Activated gamma-delta T cell treated with anti-CD3 and anti-CD28 coated beads, Interleukin-2, amount 50 U/mL, for 16 hours (primary cell): ENCODE measurements around the gene LUZP2.
"Not testable (repeated sequence)": the region's sequence is repeated elsewhere in the genome, so short reads cannot be mapped to it uniquely, and the experiment has no call there.

Source experiments
- DNase-seq: peaks from one replicate; pipeline ENCODE4 v3.0.0-alpha.2; 2020; ENCODE audit warnings: low read depth

Gene LUZP2

DNA sequence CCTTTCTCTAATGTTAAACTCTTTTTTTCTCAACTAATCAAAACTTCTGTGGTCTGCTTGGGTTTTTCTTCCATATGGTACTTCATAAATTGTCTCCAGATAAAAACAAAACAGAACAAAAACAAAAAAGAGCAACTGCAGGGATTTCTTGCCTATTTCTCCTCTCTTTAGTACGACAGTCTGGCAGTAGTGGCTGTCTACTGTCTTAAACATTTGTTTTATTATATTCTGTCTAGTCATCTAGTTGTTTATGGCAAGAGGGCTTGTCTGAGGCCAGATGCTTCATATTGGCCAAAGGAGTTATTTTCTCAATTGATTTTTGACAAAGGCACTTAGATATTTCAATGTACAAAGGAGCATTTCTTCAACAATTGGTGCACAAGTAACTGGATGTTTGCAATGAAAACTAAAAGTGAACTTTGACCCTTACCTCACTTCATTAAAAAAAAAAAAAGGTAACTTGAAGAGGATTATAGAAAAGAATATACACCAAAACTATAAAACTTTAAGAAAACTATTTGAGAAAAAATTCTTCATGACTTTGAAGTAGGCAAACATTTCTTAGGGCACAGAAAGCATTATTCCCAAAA is 404.2 kb downstream of the LUZP2 start:
- DNase-seq, result no peak

DNA sequence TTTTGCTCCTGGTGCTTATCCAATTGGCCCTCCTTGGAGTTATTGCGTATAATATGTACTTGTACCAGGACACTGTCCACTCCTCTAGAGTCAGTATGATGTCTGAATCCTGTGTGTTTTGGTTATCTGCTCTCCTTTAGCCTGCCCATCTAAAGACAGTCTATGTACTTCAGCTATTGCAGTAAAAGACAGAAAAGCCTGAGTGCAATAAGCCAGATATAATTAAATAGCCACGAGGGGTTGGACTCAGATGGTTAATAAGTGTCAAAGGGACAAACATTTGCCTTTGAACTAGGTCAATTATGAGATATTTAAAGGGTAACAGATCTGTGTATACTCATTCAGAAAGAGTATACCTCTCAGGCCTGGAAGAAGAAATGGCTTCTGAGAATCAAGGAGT is 406.7 kb downstream of the LUZP2 start:
- DNase-seq, result no peak

DNA sequence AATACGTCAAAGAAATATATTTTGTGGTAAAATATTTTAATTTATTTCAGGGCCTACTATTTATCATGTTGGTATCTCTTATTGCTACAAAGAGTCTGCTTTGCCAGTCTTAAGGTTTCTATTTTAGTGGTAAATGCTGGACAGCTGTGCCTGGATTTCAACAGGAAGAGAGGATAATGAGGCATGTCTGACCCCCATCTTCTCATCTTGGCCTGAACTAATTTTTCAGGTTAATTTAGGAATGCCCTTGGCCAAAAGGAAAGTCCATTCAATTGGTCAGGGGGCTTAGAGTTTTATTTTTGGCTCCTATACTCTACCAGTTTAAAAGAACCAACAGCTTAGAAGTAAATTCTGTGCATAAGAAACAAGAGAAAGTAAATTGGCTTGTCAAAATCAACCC is 428.2 kb downstream of the LUZP2 start:
- no peak for DNase-seq

DNA sequence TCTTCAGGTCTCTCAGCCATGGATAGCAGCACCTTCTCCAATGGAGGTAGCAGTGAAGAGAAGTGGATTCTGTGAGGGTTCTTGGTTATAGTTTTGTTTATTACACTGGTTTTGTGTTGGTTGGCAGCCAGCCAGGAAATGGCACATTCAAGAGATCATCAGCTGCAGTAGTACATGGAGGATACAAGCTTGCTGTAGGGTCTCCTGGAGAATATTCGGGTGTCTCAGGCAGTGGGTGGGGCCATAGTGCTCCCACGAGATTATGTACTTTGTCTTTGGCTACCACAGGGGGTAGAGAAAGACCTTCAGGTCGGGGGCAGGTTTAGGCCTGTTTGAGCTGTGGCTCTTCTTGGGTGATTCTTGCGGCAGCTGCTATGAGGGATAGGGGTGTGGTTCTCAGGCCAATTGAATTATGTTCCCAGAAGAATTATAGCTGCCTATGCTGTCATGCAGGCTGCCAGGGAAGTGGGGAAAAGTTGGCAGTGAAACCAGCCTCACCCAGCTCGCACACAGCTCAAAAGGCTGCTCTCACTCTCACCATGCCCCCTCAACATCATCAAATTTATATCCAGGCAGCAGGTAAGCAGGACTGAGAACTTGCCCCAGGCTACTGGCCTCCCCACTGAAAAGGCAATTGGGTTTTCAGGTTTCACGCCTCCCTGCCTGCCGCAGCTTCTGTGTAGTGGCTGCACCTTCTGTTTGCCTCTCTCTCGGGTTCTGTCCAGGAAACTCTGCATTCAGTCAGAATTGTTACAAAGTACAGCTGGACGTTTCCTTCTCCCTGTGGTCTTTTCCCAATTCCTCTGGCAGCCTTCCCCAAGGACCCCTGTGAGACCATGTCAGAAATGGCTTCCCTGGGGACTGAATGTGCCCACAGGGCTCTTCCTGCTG is 435.5 kb downstream of the LUZP2 start:
- no peak for DNase-seq

DNA sequence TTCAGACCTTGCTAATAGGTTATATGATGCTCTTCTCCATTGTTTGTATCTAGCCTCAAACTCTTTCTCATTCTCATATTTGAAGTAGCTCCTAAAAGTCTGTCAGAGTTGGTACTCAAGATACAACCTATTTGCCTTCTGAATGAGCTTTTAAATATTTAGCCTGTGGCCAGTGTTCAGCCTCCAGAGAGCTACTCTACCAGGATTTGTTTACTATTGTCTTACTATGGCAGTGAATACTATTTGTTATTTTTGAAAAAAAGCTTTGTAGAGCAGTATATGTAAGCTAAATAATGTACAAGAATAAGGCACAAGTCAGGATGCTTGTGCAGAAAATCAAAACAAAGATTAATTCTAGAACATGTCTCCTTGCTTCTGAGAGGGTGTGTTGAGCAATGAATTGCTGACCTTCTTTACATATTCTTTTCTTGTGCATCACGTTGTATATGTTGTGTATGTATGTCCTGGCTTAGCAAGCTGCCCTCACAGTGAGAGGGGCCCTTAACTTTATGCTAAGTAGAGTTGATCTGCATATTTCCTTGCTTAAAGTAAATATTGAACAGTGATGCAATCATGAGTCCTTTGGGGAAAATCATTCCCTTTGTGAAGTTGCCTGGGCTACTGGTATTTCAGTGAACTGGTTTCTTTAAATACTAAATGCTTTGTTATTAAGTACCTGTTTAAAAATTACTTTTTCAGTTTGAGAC is 438.0 kb downstream of the LUZP2 start:
- no peak for DNase-seq

DNA sequence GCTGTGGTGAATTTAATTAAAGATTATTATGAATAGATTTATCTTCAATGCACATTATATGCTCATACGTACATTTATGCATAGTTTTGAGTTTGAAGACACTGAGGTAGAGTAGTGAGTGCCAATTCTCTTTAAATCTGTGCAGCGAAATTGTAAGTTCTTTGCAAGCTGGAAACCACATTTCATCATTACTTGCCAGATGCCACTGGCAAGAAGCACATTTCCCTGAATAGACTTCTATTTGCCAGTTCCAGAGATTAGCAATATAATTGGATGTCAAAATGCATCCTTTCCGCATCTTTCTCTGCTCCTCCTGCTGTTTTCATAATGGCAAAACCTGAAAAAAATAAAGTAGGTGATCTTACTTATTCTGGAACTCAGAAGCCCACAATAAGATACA is 448.0 kb downstream of the LUZP2 start:
- DNase-seq, result no peak

DNA sequence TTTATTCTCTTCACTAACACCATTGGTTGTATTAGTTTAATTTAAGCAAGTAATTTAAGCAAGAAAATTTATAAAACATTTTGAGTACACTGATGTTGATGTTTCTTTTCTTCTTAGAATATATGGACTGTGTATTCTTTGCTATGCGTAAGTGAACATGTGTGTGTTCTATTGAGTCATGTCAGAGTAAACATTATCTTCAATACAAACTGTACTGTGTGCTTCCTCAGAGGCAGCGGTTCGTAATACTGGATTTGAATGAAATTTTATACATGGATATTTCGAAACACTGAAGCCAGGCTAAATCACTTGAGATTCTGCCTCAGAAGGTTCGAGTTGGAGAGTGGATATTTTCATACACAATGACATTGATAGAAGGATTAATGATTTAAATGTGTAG is 452.6 kb downstream of the LUZP2 start:
- no peak for DNase-seq

DNA sequence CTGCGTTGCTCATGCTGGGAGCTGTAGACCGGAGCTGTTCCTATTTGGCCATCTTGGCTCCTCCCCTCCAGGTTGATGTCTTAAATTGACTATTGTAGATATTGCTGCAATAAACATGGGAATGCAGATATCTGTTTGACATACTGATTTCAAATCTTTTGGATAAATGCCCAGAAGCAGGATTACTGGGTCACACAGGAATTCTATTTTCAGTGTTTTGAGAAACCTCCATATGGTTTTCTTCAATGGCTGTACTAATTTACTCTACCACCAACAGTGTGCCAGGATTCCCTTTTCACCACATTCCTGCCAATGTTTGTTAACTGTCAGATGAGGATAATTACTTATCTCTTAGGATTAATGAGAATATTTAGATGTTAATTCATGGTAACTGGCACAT is 467.0 kb downstream of the LUZP2 start:
- DNase-seq, result no peak

DNA sequence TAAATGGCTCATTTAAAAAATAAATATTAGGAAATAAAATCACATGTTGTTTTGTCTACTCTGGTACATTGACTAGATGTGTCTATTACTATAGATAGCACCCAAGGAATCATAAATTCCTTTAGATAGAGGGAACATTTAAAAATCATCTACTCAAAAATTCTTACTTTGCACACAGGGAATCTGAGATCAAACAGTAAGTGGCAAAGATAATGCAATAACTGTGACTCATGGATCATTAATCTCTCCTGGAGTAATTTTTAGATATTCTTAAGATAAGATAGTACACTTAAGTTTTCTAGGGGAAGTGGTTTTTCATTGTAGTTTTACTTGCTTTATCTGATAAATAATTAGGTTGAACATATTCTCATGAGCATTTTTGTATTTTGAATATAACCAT is 468.9 kb downstream of the LUZP2 start:
- no peak for DNase-seq

DNA sequence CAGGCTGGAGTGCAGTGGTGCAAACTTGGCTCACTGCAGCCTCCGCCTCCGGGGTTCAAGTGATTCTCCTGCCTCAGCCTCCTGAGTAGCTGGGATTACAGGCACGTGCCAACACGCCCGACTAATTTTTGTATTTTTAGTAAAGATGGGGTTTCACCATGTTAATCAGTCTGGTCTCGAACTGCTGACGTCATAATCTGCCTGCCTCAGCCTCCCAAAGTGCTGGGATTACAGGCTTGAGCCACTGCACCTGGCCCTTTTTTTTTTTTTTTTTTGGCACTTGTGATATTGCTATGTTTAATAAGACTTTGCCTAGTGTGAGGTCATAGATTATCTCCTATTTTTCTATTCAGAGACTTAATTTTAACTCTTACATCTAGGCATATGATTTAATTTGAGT is 497.1 kb downstream of the LUZP2 start:
- DNase-seq, result not testable (repeated sequence)

DNA sequence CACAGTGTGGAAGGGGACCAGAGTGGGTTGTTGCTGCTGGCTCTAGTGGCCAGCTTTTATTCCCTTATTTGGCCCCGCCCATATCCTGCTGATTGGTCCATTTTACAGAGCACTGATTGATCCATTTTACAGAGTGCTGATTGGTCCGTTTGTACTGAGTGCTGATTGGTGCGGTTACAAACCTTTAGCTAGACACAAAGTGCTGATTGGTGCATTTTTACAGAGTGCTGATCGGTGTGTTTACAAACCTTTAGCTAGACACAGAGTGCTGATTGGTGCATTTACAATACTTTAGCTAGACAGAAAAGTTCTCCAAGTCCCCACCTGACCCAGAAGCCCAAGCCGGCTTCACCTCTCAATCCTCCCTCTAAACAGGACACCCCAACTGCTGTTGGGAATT is 503.1 kb downstream of the LUZP2 start:
- DNase-seq, result not testable (repeated sequence)

DNA sequence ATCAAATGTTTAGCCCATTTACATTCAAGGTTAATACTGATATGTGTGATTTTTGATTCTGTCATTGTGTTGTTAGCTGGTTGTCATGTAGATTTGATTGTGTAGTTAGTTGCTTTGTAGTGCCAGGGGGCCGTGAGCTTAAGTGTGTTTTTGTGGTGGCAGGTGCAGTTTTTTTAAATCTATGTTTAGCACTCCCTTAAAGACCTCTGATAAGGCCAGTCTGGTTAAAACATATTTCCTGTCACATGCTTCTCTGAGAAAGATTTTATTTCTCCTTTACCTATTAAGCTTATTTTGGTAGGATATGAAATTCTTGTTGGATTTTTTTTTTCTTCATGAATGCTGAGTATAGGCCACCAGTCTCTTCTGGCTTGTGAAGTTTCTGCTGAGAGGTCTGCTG is 540.6 kb downstream of the LUZP2 start:
- DNase-seq, result no peak

DNA sequence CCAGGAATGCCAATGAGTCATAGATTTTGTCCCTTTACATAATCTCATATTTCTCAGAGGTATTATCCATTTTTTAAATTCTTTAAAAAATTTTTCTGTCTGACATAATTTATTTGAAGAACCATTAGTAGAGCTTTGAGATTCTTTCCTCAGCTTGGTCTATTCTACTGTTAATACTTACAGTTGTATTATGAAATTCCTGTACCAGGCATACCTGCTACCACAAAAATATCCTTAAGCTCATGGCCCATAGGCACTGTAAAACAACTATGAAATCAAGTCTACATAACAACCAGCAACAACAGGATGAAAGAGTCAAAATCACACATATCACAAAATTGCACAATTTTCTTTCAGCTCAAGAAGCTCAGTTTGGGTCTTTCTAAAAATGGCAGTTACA is 541.3 kb downstream of the LUZP2 start:
- no peak for DNase-seq

DNA sequence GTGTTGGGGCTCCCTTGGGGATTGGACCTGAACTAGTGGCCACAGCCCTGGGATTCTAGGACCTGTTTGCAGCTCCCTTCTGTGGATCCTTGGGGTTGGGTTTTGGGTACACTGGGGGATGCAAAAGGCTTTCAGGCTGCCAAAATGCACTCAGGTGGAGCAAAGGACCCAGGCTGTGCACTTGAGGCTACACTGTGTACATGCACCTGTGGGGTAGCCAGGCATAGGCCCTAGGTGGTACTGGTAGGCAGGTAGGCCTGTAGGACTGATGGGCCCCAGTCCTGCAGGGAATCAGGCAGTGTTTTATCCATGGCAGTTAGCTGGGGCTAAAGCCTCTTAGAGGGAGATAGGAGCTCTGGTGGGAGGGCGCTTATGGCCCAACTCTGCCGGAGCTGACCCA is 542.3 kb downstream of the LUZP2 start:
- DNase-seq, result no peak

DNA sequence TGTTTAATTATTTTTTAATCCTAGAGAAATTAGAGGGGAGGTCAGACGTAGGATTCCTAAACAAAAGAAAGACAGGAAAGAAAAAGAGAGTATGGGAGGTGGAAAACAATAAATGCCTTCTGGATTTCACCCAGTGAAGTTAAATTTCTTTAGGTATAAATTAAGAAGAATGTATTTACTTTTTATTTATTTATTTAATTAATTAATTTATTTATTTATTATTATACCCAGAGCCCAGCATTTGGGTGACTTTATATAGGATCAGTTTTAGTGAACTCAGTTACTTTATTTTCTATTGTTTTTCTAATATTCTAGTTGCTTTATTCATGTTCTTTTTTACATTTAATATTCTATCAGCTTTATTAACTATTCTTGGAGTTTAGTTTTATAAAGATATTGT is 551.8 kb downstream of the LUZP2 start:
- DNase-seq, result no peak

DNA sequence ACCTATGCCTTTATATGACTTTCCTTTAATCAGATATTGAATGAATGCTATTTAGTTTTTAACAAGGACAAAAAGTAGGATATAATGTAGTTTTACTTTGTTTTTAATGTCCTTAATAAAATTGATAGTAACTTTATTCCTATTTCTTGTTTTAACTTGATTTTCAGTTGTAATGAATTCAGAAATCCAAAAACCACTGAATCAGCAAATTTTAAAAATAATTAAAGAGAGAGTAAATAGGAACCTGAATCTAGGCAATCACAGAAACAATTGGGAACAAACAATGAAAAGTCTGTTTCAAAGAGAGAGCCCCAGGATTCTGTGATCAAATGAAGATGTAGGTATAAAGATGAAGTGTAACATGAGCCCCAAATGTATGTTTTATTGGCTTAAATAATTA is 556.0 kb downstream of the LUZP2 start:
- DNase-seq, result no peak

DNA sequence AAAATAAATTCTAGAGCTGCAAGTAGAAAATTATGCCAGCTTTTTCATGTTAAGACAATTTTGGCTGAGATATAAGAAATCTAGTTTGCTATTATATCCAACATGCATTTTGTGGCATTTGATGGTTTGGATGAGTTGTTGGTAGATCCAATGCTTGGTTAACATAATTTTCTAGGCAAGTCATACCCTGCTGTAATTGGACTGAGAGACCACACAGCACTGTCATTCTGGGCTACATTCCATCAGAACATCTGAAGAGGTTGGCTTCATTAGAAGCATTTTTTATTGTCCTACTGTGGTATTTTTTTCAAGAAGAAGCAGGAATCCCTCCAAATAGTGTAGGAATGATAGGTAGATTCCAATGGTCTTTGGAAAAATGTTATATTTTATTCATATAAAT is 561.0 kb downstream of the LUZP2 start:
- no peak for DNase-seq

DNA sequence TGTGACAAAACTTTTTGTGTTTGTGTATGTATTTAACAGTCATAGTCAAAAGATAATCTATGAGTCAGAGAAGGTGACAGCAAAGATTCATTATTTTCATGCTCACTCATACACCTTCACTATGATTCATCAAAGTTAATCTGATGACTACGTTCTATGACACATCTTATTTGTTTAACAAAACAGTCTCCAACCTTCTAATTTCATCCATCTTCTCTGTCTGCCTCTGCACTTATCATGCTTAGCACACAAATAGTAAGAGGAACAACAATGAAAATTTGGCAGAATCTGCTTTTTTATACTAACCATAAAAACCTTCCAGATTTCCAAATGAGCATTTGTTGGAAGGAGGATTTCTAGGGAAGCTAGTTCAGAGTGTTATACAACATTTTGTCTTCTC is 568.9 kb downstream of the LUZP2 start:
- DNase-seq, result no peak

DNA sequence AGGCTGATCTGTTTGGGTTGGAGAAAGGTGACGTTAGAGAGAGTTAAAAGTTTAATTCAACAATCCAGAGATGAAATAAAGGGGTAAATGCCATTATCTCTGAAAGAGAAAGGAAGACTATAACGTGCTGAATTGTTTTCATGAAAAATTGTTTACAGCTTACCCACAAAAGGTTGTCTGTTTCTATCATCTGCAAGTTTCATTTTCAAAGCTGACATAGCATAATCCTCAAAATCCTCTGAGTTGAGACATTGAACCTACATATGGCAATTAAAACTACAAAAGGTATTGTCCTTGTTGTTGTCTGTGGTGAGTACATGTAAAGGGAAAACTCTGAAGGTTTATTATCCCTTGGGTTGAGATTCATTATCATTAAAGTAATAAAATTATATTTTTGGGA is 569.9 kb downstream of the LUZP2 start:
- DNase-seq, result no peak

DNA sequence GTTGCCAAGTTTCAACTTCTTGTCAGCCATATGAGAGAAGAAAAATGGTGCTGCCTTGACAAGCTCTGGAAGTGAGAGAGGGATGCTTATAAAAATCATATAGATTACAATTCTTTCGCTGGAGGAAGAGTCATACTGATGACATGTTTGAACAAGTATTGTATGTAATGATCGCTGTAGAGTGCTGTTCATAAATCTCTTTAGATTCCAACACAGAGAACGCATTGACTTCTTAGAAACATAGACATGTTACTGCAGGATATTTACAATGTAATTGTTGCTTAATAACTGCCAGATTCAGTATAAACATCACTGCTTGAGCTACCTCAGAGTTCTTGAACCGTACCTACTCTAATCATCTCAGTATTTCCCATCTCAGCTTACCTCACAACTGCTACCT is 571.6 kb downstream of the LUZP2 start:
- DNase-seq, result no peak

DNA sequence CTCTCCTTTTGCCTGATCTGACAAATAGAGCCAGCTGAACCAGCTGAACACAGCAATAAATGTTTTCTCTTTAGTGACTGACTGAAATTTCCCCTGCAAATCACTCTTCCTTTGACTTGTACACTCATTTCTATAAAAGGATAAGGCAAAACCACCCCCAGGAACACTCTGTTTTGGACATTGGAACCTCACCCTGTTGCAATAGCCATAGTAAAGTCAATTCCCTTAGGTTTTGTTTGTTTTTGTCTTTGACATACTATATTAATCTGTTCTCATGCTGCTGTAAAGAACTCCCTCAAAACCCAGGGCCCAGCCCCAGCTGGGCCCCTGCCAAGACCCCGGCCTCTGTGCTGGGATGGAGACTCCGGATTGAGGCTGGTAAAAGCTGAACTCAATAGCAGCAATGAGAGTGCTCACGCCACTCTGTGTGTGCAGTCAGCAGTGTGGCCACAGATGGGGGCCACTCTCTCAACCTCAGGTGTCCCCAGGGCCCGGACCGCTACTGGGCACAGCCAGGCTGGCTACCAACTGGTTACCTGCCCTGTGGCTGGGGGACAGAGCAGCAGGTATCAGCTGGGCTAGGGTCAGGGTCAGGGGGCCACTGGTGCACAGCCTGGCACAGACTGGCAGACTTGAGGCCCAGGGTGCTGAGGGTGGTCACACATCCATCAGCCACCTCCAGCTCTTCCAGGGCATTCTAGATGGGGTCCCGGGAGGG is 597.4 kb downstream of the LUZP2 start:
- DNase-seq, result no peak

DNA sequence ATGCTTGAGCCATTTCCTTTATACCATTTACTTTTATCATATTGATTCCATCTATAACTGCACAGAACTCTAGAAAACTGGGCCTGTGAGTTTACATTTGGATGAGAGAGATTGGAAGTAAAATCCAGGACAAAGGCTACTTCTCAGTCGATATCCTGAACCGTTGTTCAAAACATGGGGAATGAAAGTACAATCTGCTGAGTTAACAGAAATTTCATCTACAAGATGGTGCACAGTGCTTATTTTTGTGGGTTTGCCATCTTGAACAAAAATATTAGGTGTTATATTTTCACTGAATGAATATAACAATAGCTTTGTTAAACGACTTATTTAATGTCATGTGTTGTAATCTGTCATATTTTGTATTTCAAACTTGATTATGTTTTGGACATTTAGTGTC is 622.6 kb downstream of the LUZP2 start:
- DNase-seq, result no peak
